Tibial artery (tissue), 4 donors: ENCODE measurements around the gene SLC17A3.

ENCODE experiments used
- DNase-seq, 2 donors: peaks; one replicate each; pipeline ENCODE4 v3.0.0-alpha.2; 2019
- H3K27ac ChIP-seq, 2 donors: fragments of 200-600 bp; sonication (generic) in 1 of 2; 1 replicate in 1 of 2; 2 replicates in 1 of 2; pipeline ENCODE4 v1.5.1; 2018 to 2019; ENCODE audit warnings: mild to moderate bottlenecking in 1 of 2
- H3K27me3 ChIP-seq, 2 donors: fragments of 200-600 bp; sonication (generic) in 1 of 2; one replicate each; pipeline versions ENCODE4 v1.5.1 to v1.6.0; 2016 to 2019
- H3K36me3 ChIP-seq, 3 donors: fragments of 200-600 bp; sonication (generic) in 2 of 3; one replicate each; pipeline ENCODE4 v1.5.1; 2016 to 2019; ENCODE audit warnings: mild to moderate bottlenecking in 2 of 3
- H3K4me1 ChIP-seq, 4 donors: fragments of 200-600 bp; sonication (generic) in 2 of 4; 1 replicate in 3 of 4; 2 replicates in 1 of 4; pipeline ENCODE4 v1.5.1; 2016 to 2019
- H3K4me3 ChIP-seq, 2 donors: fragments of 200-600 bp; sonication (generic) in 1 of 2; 1 replicate in 1 of 2; 2 replicates in 1 of 2; pipeline ENCODE4 v1.5.1; 2018 to 2019; ENCODE audit warnings: mild to moderate bottlenecking in 2 of 2
- H3K9me3 ChIP-seq, 3 donors: fragments of 200-600 bp; sonication (generic) in 1 of 3; one replicate each; pipeline ENCODE4 v1.5.1; 2016 to 2019
- CTCF ChIP-seq, 2 experiments: fragments of 200-600 bp in 1 of 2; fragments of 450-650 bp in 1 of 2; IDR thresholded peaks; one replicate each; pipeline ENCODE4 v1.5.1; 2017 to 2019; ENCODE audit warnings: antibody characterized with exemption in 2 of 2, mild to moderate bottlenecking in 1 of 2, moderate library complexity in 1 of 2
- intact Hi-C: fragments of 100-400 bp; cut with DNase I; formaldehyde crosslinking; loops from one replicate; pipeline ENCODE4 v1.15.0; 2023; ENCODE audit warnings: low total_unique reads

Gene SLC17A3

DNA sequence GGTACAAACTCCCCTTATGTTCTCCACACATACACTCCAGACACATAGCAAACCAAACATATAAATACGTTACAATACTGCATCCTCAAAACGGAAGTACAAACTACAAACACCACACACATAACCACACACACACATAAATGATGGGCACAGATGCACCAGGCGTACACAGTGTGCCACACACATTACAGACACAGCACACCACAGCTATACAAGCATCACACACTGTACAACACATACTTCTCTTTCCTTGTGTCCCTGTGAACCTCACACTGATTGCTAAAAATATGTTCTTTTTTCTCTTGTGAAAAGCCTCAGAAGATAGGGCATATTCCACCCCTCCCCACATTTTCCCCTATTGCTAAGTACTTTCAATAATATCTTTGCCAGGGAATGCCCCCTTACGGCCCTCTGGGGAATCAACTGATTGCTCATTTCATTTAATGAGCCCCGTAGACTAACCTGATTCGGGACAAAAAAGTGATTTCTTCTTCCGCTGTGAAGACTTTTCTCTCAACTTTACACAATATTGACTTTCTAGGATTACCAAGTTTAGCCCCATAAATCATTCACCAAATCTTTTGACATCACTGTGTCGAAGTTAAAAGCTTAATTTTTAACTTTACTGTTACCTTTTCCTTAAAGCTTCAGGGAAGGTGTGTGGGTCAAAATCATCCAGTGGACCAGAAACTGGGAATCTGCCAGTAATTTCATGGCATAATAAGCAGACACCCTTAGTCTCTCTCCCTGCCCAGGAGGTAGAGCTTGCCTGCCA is 42.3 kb downstream of the SLC17A3 start, which contains the start of gene SLC17A1:
Gene SLC17A1 (minus strand): TSS at position 521 of the 775 bp plus-strand sequence. CDS start 1,495 bp downstream, outside the sequence.
- intact Hi-C loops: no loop called here
- H3K4me1 ChIP-seq: no peaks in the 10 kb centered on the region
- H3K27me3 ChIP-seq: peaks cover 0 to 7% of the 10 kb centered on the region in 2 donors
- H3K9me3 ChIP-seq: no peaks in the 10 kb centered on the region
- H3K36me3 ChIP-seq: no peaks in the 10 kb centered on the region
- H3K4me3 ChIP-seq: no peak within 1 kb of the TSS
- no peak for DNase-seq
- TF ChIP-seq CTCF (IDR thresholded peaks at IDR 0.05): no peak
- H3K27ac ChIP-seq: no peak within 1 kb of the TSS

DNA sequence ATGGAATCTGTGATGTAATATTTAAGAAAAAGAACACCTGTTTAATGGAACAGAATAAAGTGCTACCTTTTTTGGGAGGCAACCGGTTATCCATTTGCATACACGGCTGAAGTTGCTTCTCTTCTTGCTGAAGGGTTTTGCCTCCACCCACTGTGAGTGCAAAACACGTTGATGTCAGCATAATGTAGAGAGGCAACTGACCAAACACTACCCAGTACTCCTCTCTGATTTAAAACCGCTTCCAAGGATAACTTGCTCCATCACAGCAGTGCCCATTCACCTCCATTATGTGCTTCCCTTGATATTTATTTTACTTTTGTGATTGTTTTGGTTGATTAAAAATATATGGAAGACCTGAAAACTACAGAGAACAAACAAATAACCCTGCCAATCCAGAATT is 43.6 kb downstream of the SLC17A3 start:
- no peak for DNase-seq
- Histone ChIP-seq H3K4me3 (no peak overlapping the region), H3K4me1 (no peaks in the 10 kb centered on the region), H3K9me3 (no peaks in the 10 kb centered on the region), H3K27ac (no peak overlapping the region), H3K36me3 (no peaks in the 10 kb centered on the region), H3K27me3 (peaks cover 0 to 7% of the 10 kb centered on the region in 2 donors)
- TF ChIP-seq CTCF (IDR thresholded peaks at IDR 0.05): no peak
- intact Hi-C loops: no loop called here

DNA sequence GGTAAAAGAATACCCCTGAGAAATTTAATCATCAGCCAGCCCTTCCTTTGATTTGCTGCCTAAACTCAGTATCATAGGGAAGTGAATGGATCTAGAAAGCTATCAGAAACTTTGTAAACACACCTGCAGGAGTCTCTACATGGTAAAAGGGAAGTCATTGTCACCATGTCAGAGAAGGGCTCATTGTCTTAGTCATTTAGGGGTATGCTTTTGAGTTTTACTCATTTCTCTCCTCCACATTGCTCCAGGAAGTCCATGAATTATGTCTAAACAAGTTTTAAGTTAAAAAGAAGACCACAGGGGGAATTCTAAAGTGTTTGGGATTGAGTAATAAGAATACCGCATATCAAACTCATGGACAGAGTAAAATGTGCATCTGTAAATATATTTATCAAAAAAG is 44.7 kb downstream of the SLC17A3 start:
- Histone ChIP-seq H3K4me1 (no peaks in the 10 kb centered on the region), H3K4me3 (no peak overlapping the region), H3K27me3 (peaks cover 0 to 7% of the 10 kb centered on the region in 2 donors), H3K36me3 (no peaks in the 10 kb centered on the region), H3K27ac (no peak overlapping the region), H3K9me3 (no peaks in the 10 kb centered on the region)
- no peak for TF ChIP-seq CTCF (IDR thresholded peaks at IDR 0.05)
- DNase-seq: no peak
- intact Hi-C loops: no loop called here

GRCh38 chr6:25821341-25821740 is 52.7 kb downstream of the SLC17A3 start:
- no peak for TF ChIP-seq CTCF (IDR thresholded peaks at IDR 0.05)
- Histone ChIP-seq H3K4me3 (no peak overlapping the region), H3K9me3 (no peaks in the 10 kb centered on the region), H3K36me3 (no peaks in the 10 kb centered on the region), H3K27me3 (no peaks in the 10 kb centered on the region), H3K27ac (no peak overlapping the region), H3K4me1 (no peaks in the 10 kb centered on the region)
- no peak for DNase-seq
- intact Hi-C loops: no loop called here

DNA sequence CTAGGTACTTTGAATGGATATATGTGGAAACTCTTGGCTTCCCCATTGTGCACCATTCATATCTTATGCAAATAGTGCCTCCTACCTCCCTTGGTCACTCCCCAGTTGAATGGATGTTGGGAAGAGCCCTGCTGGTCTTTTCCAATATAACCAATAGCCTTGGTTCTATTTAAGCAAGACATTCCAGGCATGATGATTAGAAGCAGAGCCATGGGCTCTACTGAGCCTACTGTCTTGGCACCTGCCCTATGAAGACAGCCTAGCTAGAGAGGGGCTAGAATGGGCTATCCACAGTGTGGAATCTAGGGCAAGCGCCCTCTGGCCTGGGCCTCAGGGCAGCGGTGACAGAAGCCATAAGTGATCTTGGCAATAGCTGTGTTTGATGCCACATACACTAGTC is 57.8 kb downstream of the SLC17A3 start:
- no peaks in the 10 kb centered on the region for H3K9me3 ChIP-seq
- H3K4me3 ChIP-seq: no peak overlapping the region
- H3K27ac ChIP-seq: no peak overlapping the region
- no peaks in the 10 kb centered on the region for H3K27me3 ChIP-seq
- no peaks in the 10 kb centered on the region for H3K4me1 ChIP-seq
- intact Hi-C loops: no loop called here
- no peak for DNase-seq
- no peak for TF ChIP-seq CTCF (IDR thresholded peaks at IDR 0.05)
- H3K36me3 ChIP-seq: no peaks in the 10 kb centered on the region
